GM12878 (cell line): ENCODE results near the gene URI1. TPM values are rescaled to one million over a fixed set of nuclear protein-coding genes. Genes with fewer than 3 reads are reported as not detected.
"Not testable (repeated sequence)": the region's sequence is repeated elsewhere in the genome, so short reads cannot be mapped to it uniquely, and the experiment has no call there.

Experiments used
- ATAC-seq: fragments of 200-7000 bp; cut with Tn5 transposase; 3 replicates; pipeline ENCODE4 v1.9.1; 2020; ENCODE audit warnings: mild to moderate bottlenecking, moderate library complexity
- BruUV-seq: library from RNA; stranded (reverse); fragments of 400-500 nt; replicated peaks from 2 replicates; lab custom pipeline; 2021; lab: Mats Ljungman, UMichigan
- CTCF ChIA-PET: fragments of 300-600 bp; sonication (Branson Sonifier 250); formaldehyde crosslinking; extraction: SDS; loops from one replicate; lab custom pipeline; 2021; ENCODE audit warnings: inconsistent platforms; lab: Yijun Ruan, JAX
- POLR2A ChIA-PET: fragments of 350-600 bp; formaldehyde crosslinking; extraction: SDS; loops from one replicate; lab custom pipeline; 2021; ENCODE audit warnings: inconsistent platforms; lab: Charles Lee
- RAD21 ChIA-PET: fragments of 300-600 bp; sonication (Branson Sonifier 250); formaldehyde crosslinking; loops from one replicate; lab custom pipeline; 2023; ENCODE audit warnings: antibody characterized with exemption; ENCODE audit not compliant: unreplicated experiment; lab: Charles Lee
- SMC1A ChIA-PET: fragments of 300-600 bp; sonication (Branson Sonifier 250); formaldehyde crosslinking; loops from one replicate; lab custom pipeline; 2023; ENCODE audit not compliant: unreplicated experiment, uncharacterized antibody; lab: Charles Lee
- DNase-seq: peaks from one replicate; pipeline ENCODE4 v3.0.0-alpha.2; 2011; ENCODE audit warnings: low read depth, low spot score
- FAIRE-seq: peaks from 3 replicates; lab custom pipeline; 2011; peaks lifted over from hg19 to GRCh38; lab: Jason Lieb, UNC
- H2AFZ ChIP-seq: 2 replicates; pipeline ENCODE4 v1.6.0; 2011; ENCODE audit warnings: low read depth, low read length, control low read depth; ENCODE audit not compliant: control insufficient read depth
- H3K27ac ChIP-seq: 2 replicates; pipeline ENCODE4 v1.5.1; 2011; ENCODE audit warnings: control low read depth; ENCODE audit not compliant: control insufficient read depth, insufficient read depth
- H3K27me3 ChIP-seq, 2 experiments: replicated peaks in 1 of 2; 2 replicates each; pipeline versions ENCODE4 v1.6.0 to v1.6.1; 2011; ENCODE audit warnings: low read length in 1 of 2; ENCODE audit not compliant: control insufficient read depth in 2 of 2, insufficient read depth in 2 of 2
- H3K36me3 ChIP-seq, 2 experiments: 2 replicates each; pipeline ENCODE4 v1.5.1; 2011; ENCODE audit warnings: low read length in 1 of 2; ENCODE audit not compliant: control insufficient read depth in 2 of 2, insufficient read depth in 2 of 2
- H3K4me1 ChIP-seq: 2 replicates; pipeline ENCODE4 v1.6.1; 2011; ENCODE audit warnings: mild to moderate bottlenecking, low read length, moderate library complexity, mixed read lengths; ENCODE audit not compliant: control insufficient read depth, insufficient read depth
- H3K4me2 ChIP-seq: 2 replicates; pipeline ENCODE4 v1.6.0; 2011; ENCODE audit warnings: control low read depth; ENCODE audit not compliant: control insufficient read depth, insufficient read depth
- H3K4me3 ChIP-seq: fragments of 200-600 bp; sonication (generic); 2 replicates; pipeline ENCODE4 v1.5.1; 2016
- H3K79me2 ChIP-seq: 2 replicates; pipeline ENCODE4 v1.6.0; 2011; ENCODE audit warnings: low read length; ENCODE audit not compliant: control insufficient read depth, insufficient read depth
- H3K9ac ChIP-seq: 2 replicates; pipeline ENCODE4 v1.8.0; 2011; ENCODE audit warnings: low read length, control low read depth, mixed read lengths; ENCODE audit not compliant: control insufficient read depth, insufficient read depth
- H3K9me3 ChIP-seq: replicated peaks from 3 replicates; pipeline ENCODE4 v1.5.1; 2011; ENCODE audit warnings: mild to moderate bottlenecking, low read length; ENCODE audit not compliant: control insufficient read depth, insufficient read depth
- H4K20me1 ChIP-seq: 2 replicates; pipeline ENCODE4 v1.6.0; 2011; ENCODE audit not compliant: control insufficient read depth, insufficient read depth
- ZBTB40 ChIP-seq: fragments of 450-650 bp; IDR thresholded peaks from 2 replicates; pipeline ENCODE4 v1.6.1; 2016; ENCODE audit warnings: mild to moderate bottlenecking, moderate library complexity, borderline replicate concordance
- ZNF622 ChIP-seq: fragments of 450-650 bp; IDR thresholded peaks from 2 replicates; pipeline ENCODE4 v1.6.1; 2017; ENCODE audit warnings: mild to moderate bottlenecking, inconsistent platforms
- WGBS: methylation state at CpG from one replicate; pipeline ENCODE4 v1.1.6; 2016; ENCODE audit warnings: low lambda C conversion rate; ENCODE audit not compliant: insufficient replicate concordance, insufficient coverage; ENCODE audit errors: missing lambda C conversion rate; 5-methylcytosine and 5-hydroxymethylcytosine counted together
- in situ Hi-C: fragments of 300-500 bp; cut with MboI; formaldehyde crosslinking; loops from 9 replicates; pipeline ENCODE4 v1.14.3; 2018; ENCODE audit warnings: mixed read lengths
- intact Hi-C: fragments of 100-400 bp; cut with micrococcal nuclease; formaldehyde crosslinking; loops from one replicate; pipeline ENCODE4 v1.14.2; 2022; ENCODE audit not compliant: unreplicated experiment
- polyA plus RNA-seq, 11 experiments: library from polyadenylated mRNA; depleted of rRNA in 4 of 11; unstranded in 6 of 11; stranded (reverse) in 5 of 11; fragments of >200 nt; fragmentation: Nextera tagmentation in 4 of 11; fragmentation: Illumina TruSeq in 1 of 11; extraction: Ambion mirVana in 4 of 11; extraction: Trizol in 1 of 11; gene quantifications; 1 replicate in 1 of 11; 2 replicates in 10 of 11; pipeline versions ENCODE4 v1.2.1 to v1.2.3, GENCODE V29; 2011 to 2016; ENCODE audit warnings: inconsistent platforms in 2 of 11, missing spikeins in 2 of 11, low read depth in 1 of 11
- total RNA-seq, 4 experiments: library from RNA; depleted of rRNA in 3 of 4; stranded (reverse); fragments of >200 nt in 3 of 4; fragmentation: Illumina TruSeq in 1 of 4; extraction: Trizol in 1 of 4; gene quantifications; 2 replicates each; pipeline versions ENCODE4 v1.2.1 to v1.2.3, GENCODE V29; 2013 to 2021

Gene URI1
- total and polyA plus RNA-seq, 10 of the 15 experiments (the other 5 are each of a cell fraction or from before 2014, with no cell fraction given): 15.2 to 94.2 (median 47.9) TPM

GRCh38 chr19:30043008-30043407 lies 101.0 kb downstream of the URI1 start:
- H3K4me3 ChIP-seq, BruUV-seq, H3K4me2 ChIP-seq, H4K20me1 ChIP-seq, ATAC-seq, intact Hi-C loops, H3K36me3 ChIP-seq, H3K9me3 ChIP-seq, POLR2A ChIA-PET, DNase-seq, H2AFZ ChIP-seq, H3K4me1 ChIP-seq, H3K79me2 ChIP-seq, H3K27ac ChIP-seq, H3K27me3 ChIP-seq, FAIRE-seq, CTCF ChIA-PET, H3K9ac ChIP-seq, in situ Hi-C loops: not testable (repeated sequence)
- ChIA-PET RAD21 (interaction anchor here (1.4 kb wide), 1 partner anchor 13 kb away, joined by 5 read pairs; no protein-coding TSS in a partner anchor), SMC1A (interaction anchor here (0.9 to 2.2 kb wide), 2 partner anchors 9 to 12 kb away, joined by 3 to 5 read pairs; no protein-coding TSS in a partner anchor)

- 92% methylated on average over 13 of the region's 13 CpGs for WGBS
- Histone ChIP-seq H4K20me1 (no peaks in the 10 kb centered on the region), H3K4me2 (no peak overlapping the region), H3K36me3 (no peaks in the 10 kb centered on the region), H2AFZ (no peak overlapping the region), H3K9ac (no peak overlapping the region), H3K79me2 (no peaks in the 10 kb centered on the region), H3K4me1 (no peaks in the 10 kb centered on the region), H3K4me3 (no peak overlapping the region), H3K27ac (no peak overlapping the region), H3K9me3 (no peaks in the 10 kb centered on the region; the same call in 1 of the 3 replicates), H3K27me3 (no peaks in the 10 kb centered on the region)
- ChIA-PET SMC1A (interaction anchor here (0.9 to 2.7 kb wide), 5 partner anchors 8 to 98 kb away, joined by 3 to 10 read pairs (median 5); no protein-coding TSS in a partner anchor), POLR2A (interaction anchor here (1.1 kb wide), 1 partner anchor 9 kb away, joined by 4 read pairs; no protein-coding TSS in a partner anchor), CTCF (interaction anchor here (0.5 to 0.6 kb wide), 2 partner anchors 103 to 520 kb away, joined by 3 to 6 read pairs; no protein-coding TSS in a partner anchor), RAD21 (no interaction called here)
- ATAC-seq (no peak), FAIRE-seq (no peak), DNase-seq (no peak)
- in situ Hi-C loops (no loop called here), intact Hi-C loops (loop anchor here (5.0 kb wide), 1 partner anchor 108 kb away; no protein-coding TSS in a partner anchor)
- BruUV-seq: TSS peak; percentile 14
- TF ChIP-seq ZBTB40 (no peak), ZNF622 (no peak)
Observed at GRCh38 chr19:30044273-30045248, 102.5 kb downstream of the URI1 start.
